Activated CD4-positive, CD25-positive, alpha-beta regulatory T cell treated with anti-CD3 and anti-CD28 coated beads, Interleukin-2, amount 50 U/mL, for 72 hours (primary cell): Measurements from ENCODE around the gene GTF2IRD1.
"Not testable (repeated sequence)": the region's sequence is repeated elsewhere in the genome, so short reads cannot be mapped to it uniquely, and the experiment has no call there.

Experiments used
- DNase-seq: peaks from one replicate; pipeline ENCODE4 v3.0.0; 2021

The GTF2IRD1 gene

GRCh38 chr7:74518654-74519053 lies 64.9 kb downstream of the GTF2IRD1 start:
- no peak for DNase-seq

DNA sequence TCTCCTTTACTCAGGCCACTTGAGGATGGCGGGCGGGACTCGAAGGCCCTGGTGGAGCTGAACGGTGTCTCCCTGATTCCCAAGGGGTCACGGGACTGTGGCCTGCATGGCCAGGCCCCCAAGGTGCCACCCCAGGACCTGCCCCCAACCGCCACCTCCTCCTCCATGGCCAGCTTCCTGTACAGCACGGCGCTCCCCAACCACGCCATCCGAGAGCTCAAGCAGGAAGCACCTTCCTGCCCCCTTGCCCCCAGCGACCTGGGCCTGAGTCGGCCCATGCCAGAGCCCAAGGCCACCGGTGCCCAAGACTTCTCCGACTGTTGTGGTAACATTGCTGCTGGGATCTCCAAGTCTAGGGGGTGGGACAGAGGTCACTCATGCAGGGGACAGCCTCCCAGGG lies 65.7 kb downstream of the GTF2IRD1 start:
- no peak for DNase-seq

- DNase-seq, result no peak
These were observed 68.1 kb downstream of the GTF2IRD1 start for GRCh38 chr7:74521855-74522254.

DNA sequence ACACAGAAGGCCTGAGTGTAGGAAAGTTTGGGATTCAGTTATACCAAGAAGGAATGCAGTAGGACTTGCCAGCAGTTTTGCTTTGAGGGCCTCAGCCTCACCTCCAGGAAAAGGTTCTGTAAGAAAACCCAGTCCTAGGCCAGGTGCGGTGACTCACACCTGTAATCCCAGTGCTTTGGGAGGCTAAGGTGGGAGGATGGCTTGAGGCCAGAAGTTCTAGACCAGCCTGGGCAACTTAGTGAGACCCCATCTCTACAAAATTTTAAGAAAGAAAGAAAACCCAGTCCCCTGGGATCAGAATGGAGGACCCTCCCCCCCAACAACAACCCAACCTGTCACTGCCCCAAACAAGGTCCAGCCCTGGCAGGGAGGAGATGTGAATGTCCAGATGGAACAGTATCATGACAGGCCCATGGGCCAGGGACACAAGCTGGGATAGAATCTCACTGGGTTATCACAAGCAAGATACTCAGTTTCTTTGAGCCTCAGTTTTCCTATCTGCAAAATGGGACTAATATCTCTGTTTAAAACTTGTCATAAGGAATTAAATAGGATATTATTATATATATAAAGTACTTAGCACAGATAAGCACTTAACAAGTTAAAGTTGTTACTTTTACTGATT lies 68.7 kb downstream of the GTF2IRD1 start:
- DNase-seq, result no peak

DNA sequence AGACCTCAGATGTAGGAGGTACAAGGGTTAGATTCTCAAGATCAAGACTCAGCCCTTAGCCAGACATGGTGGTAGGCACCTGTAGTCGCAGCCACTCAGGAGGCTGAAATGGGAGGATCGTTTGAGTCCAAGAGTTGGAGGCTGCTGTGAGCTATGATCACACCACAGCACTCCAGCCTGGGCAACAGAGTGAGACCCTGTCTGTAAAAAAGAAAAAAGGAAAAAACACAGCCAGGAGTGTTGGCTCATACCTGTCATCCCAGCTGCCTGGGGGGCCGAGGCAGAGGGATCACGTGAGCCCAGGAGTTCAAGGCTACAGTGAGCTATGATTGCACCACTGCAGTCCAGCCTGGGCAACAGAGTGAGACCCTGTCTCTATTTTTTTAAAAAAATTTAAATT lies 69.3 kb downstream of the GTF2IRD1 start:
- no peak for DNase-seq

- no peak for DNase-seq
These were observed 71.4 kb downstream of the GTF2IRD1 start for GRCh38 chr7:74525140-74525539.

DNA sequence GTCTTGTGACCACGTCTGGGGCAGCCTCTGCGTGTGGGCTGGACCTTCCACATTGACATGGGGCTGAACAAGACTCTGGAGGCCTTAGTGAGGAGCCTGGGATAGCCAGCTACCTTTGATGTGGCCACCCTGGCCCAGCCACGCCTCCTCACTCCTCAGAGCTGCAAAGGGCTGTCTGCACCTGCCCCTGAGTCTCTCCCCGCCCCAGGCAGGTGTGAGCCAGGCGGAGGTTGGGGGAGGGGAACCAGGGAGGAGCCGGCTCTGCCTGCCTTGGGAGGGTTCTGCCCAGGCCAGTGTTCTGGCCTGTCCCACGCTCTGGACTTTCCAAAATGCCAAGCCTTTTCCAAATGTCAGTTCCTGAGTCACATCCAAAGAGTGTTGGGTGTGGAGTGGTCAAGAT lies 72.2 kb downstream of the GTF2IRD1 start:
- no peak for DNase-seq

- DNase-seq, result no peak
These were observed 73.1 kb downstream of the GTF2IRD1 start for GRCh38 chr7:74526780-74527179.

GRCh38 chr7:74527842-74528241 lies 74.1 kb downstream of the GTF2IRD1 start:
- DNase-seq, result no peak

DNA sequence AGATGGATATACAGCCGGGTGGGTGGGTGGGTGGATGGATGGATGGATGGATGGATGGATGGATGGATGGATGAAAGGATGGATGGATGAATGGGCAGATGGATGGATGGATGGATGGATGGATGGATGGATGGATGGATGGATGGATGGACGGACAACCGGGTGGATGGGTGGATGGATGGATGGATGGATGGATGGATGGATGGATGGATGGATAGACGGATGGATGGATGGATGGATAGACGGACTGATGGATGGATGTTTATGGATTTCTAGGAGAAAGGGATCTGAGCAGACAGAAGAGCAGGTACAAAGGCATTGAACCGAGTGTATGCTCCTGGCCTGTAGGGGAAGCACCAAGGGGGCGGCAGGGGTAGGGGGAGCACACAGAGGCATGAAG lies 75.1 kb downstream of the GTF2IRD1 start:
- DNase-seq, result not testable (repeated sequence)

- DNase-seq, result no peak
These were observed 82.2 kb downstream of the GTF2IRD1 start for GRCh38 chr7:74535951-74536356.

GRCh38 chr7:74541937-74542336 lies 88.2 kb downstream of the GTF2IRD1 start:
- not testable (repeated sequence) for DNase-seq

DNA sequence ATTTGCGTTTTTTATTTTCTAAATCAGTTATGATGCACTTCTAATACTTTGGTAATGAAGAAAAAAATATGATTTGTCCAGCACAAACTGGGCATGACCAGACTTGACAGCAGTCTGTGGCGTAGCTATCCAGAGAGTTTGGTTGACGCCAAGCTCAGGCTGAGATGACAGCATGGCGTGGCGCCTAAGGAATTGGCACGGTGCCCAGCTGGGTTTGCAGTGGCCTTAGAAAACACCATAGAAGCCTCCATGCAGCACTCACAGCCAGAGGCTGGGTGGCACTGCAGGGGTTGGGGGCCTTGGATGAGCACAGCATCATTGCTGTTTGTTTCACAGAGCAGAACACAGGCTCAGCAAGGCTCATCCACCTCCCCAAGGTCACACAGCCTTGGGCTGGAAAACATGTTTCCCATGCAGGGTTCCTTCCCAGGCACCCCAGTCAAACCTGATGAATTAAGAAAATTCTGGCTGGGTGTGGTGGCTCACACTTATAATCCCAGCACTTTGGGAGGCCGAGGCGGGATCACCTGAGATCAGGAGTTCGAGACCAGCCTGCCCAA lies 88.9 kb downstream of the GTF2IRD1 start:
- no peak for DNase-seq

DNA sequence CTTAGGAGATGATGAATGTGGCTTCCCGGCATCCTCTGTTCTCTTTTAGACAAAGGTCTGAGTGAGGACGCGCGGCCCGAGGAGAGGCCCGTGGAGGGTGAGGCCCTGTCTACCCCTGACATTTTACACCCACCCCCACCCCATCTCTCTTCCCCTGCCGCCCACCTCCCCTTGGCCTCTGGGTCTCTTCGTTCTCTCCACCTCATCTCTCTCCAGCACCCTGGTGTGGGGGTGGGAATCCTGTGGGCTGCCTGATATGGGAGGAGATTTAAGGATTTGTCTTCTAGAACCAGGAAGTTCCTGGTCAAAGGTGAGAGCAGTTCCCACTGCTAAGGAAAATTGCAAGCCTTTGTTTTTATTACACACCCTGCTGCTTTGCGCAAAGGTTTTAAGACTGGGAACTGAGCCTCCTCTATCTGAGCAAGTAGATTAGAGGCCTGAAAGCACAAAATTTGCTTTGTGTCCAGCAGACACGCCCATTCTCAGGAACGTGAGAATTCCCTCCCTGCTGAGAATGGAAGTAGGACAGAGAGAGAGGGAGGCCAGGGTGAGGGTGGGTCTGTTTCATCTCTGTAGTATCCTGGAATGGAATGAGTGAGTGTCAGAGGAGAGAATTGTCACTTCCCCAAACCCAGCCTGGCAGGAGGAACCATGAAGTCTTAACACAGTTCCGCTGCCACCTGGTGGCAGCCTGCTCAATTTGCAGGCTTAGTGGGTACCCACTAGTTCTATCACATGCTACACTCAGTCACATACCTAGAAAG lies 91.2 kb downstream of the GTF2IRD1 start:
- peak; percentile 45 for DNase-seq

- no peak for DNase-seq
These were observed 92.2 kb downstream of the GTF2IRD1 start for GRCh38 chr7:74545921-74546320.

GRCh38 chr7:74553596-74554012 lies 99.9 kb downstream of the GTF2IRD1 start:
- not testable (repeated sequence) for DNase-seq

DNA sequence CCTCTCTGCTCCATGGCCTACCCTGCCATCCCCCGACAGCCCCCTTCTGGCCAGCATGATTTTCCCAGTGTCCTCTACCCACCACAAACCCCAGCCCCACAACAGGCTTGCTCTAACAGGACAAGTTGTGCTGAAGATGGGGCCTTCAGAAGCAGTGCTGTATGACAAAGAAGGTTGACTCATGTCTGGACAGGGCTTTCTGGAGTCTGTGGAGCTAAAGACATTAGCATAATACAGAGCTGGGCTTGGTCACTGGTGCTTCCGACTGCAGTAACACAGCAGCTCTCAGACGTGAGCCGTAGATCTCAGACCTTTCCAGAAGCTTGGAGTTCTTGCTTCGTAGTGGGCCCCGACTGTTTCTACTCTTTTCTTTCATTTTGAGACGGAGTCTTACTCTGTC lies 100.5 kb downstream of the GTF2IRD1 start:
- DNase-seq, result no peak

DNA sequence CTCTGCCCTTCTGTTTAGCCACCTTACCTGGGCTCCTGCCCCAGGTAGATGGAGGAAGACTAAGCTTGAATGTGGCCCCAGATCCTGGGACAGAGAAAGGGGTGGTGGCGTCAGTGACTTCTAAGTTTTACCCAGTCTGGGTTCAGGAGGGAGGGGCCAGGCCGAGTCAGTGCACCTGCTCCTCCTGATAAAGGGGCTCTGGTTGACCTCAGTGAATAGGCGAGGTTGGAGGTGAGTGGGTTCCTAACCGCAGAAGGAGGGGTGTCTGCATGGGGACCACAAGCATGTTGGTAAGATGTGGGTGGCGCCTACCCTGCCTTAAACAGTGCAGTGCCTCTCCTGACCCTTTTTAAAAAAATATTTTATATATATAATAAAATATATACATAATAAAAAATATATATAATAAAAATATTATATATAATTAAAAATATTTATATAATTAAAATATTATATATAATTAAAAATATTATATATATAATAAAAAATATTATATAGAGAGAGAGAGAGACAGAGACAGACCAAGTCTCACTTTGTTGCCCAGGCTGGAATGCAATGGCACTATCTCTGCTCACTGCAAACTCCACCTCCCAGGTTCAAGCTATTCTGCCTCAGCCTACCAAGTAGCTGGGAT lies 106.5 kb downstream of the GTF2IRD1 start:
- no peak for DNase-seq

GRCh38 chr7:74561898-74562613 lies 108.3 kb downstream of the GTF2IRD1 start:
- no peak for DNase-seq

DNA sequence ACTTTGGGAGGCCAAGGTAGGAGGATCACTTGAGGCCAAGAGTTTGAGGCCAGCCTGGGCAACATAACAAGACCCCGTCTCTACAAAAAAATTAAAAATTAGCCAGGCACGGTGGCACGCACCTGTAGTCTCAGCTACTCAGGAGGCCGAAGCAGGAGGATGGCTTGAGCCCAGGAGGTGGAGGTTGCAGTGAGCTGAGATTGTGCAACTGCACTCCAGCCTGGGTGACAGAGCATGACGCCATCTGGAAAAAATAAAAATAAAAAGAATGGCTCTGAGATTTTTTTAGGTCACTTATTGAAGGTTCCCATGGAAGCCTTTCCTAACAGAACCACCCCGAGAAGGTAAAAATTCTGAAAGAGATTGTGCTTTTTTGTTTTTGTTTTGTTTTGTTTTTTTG lies 109.9 kb downstream of the GTF2IRD1 start:
- DNase-seq, result not testable (repeated sequence)

GRCh38 chr7:74567318-74567668 lies 113.6 kb downstream of the GTF2IRD1 start:
- DNase-seq, result no peak

DNA sequence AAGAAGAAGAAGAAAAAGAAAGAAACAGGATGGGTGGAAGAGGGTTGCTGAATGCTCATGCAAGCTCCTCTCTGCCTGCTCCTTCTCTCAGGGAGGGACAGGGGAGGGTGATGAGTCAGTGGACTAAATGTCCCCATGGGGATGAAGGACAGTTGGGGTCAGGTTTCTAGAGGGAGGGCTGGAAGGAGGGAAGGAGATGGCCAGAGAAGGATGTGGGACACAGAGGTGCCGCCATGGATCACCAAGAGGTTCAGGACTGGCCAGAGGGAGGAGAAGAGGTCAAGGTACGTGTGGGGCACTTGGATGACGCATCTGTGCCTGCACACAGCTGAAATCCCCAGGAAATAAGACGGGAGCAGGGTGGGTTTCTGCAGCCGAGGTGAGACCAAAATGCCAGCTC lies 115.0 kb downstream of the GTF2IRD1 start:
- DNase-seq, result no peak

- no peak for DNase-seq
These were observed 115.9 kb downstream of the GTF2IRD1 start for GRCh38 chr7:74569501-74570075.
